ENCODE data around the gene ZMIZ1.

ZMIZ1 gene

DNA sequence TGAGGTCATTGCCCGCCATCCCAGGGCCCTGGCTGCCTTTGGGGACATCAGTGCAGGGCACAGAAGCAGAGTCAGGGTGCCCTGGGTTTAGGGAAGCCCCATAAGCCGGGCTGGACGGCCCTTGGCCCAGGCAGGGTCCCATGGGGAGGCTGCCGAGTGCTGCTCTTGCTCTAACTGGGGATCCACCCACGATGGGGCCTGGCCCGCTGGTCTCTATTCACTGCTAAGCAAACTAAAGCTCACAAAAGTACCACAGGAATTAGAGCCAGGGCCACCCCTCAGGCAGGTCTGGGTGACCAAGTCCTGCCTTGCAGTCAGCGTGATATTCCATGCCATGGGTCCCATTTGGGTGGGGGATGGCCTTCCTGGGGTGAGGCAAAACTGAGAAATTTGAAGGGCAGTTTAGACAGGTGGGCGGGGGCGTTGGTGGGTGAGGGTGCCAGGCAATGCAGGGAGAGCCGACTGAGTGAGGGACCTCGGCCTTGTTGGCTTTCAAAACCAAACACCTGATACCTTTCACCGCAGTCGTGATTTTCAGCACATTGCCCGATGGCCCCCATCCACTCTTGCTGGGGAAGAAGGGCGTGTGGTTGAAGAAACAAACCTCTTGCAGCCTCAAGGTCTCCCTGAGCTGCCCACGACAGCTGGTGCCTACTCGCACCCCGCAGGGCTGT is 185.7 kb downstream of the ZMIZ1 start:
- no peak for DNase-seq

DNA sequence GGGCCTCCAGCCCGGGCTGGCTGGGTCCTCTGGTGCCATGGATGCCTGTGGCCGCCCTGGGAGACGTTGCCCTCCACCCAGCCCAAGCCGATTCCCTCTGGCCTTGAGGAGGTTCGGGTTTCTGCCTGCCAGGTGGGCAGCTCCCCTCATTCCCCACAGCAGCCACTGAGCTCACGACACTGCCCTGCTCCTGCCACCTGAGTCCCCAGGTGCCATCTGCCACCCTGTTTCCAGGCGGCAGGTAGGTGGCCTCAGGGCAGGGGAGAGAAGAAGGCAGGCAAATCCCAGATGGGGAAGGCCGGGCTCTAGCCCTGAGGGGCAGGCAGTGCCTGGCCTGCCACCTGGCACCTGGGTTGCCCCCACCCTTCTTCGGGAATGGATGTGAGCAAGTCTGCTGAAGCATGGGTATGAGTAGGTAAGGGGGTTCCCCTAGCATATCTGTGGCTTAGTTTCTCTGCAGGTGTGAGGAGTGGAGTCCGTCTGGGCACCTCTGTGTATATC is 186.3 kb downstream of the ZMIZ1 start:
- no peak for DNase-seq

DNA sequence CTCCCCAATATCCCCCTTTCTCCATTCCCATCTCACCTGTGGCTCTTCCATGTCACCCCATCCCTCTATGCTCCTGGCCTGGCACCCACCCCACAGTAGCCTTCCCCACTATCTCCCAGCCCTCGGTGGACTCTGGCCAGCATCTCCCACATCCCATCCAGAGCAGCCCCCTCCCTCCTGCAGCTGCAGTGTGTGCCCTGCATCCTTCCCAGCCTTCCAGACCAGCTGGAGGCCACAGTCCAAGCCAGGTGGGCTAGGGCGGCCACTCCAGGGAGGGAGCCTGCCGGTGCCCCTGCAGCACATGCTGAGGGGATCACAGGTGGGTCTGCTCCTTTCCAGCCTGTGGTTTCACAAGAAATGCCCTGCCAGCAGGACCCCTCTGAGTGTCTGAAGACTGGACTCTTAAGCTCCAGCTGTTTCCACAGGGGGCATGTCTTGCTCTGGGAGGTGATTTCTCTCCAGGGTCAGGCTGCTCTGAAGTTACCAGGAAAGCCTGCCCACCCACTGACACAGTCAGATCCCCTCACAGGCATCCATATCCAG is 187.6 kb downstream of the ZMIZ1 start:
- no peak for DNase-seq

DNA sequence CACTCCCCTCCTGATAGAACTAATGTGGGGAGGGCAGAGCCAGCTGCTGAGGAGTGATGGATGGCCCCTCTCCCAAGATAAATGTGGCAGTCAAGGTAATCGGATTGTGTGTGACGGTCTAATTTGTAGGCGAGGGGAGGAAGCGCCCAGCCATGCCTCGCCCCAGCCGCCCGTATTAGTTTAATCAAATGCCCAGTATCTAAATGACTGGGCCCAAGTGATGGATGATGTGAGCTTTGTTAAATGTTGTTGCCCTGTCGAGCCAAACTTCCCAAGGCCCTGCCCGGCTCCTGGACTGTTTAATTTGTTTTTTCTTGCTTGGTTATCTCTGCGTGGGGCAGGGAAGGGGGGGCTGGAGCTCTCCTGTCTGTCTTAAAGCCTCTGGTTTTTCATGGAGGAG is 190.1 kb downstream of the ZMIZ1 start:
- no peak for DNase-seq

DNA sequence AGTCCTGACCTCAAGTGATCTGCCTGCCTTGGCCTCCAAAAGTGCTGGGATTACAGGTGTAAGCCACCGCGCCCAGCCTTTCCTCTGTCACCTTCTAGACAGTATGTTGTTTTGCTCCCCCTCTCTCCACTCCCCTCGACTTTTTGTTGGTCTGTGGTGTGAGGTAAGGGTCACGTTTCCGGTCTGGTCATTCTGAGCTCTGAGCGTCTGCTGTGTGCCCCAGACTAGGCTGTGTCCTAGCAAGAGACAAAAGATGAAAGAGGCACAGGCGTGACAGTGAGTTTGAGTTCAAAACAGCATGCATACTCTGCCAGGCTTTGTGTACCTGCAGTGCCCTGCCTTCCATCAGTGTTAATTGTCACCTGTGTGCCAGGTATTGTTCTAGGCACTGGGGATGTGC is 191.1 kb downstream of the ZMIZ1 start:
- no peak for DNase-seq

DNA sequence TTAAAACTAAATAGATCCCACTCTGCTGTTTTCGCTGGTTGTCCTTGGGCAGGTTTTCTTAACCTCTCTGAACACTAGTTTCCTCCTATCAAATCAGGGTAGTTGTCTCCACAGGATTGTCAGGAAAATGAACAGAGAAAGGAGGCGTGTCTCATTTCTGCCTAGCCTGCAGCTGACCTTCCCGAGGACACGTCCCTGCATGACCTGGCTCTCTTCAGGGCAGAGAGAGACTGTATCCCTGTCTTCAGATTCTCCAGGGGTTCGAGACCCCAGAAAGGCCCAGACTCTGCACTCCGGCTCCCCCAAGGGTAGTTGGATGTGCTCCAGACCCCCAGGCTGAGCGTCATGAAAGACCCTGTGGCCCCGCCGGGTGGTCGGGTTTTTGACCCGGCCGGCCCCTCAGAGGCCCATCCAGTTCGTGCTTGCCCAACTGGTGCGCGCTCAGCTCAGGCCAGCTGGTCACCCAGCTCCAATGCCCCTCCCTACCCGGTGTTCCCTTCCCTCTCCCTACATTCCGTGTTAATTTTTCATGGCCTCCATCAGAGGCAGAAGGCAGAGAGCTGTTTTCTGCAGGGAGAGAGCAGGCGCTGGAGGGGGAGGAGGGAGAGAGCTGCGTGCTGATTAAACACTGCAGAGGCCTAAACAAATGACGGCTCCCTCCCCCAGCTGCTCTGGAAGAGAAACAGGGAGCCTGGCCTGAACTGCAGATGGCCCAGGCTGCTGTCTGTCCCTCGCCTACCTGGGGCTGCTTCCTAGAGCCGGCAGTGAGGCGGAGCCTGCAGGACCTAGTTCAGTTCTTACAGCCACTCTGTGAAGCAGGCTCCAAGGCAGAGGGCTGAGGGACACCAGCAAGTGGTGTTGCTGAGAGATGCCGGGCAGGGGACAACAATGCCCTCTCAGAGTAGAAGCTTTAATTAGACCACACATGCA is 192.3 kb downstream of the ZMIZ1 start:
- DNase-seq = no peak

DNA sequence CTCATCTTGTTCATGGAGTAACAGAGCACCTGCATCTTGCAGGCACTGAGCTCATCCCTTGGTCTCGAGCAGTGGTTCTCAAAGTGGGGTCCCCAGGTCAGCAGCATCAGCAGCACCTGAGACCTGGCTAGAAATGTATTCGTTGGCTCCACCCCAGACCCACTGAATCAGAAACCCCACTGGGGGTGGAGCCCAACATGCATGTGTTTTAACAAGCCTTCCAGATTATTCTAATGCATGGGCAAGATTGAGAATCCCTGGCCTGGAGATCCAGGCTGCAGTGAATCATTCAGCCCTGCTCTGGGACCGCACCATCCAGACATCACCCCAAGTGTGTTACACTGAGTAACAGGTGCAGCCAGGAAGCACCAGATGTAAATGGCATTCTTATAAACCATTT is 193.4 kb downstream of the ZMIZ1 start:
- no peak for DNase-seq

DNA sequence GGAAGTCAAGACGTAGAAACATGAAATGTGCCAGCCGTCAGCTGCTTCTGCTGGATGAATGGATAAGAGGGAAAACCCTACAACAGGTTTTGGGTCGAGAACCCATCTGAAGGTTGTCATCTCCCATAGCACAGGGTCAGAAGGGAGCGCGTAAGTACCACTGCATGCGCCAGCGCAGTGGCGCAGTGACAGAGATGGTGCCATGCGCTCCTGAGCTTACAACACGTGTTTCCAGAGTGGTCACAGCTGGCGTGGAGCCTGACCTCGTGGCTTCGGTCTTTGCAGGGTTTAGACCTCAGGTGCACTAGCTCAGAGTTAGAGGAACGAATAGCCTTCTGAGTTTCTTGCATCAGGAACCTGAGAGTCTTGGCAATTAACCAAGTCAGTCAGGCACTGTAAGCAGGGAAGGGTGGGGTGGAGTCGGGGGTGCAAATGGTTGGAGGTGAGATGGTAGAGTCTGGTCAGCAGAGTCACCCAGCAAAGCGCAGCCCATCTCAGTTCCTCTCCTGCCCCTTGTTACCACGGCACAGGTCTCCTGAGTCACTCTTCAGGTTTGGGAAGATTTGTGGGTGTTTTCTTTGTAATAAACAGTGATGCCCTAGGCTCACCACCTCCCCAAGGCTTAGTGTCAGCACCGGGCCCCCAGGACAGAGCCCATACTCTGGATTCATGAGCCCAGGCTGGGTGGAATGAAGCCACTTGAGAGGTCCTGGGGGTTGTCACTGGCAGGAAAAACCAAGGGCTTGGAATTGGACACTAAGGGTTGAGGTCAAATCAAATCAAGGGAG is 194.4 kb downstream of the ZMIZ1 start:
- no peak for DNase-seq

DNA sequence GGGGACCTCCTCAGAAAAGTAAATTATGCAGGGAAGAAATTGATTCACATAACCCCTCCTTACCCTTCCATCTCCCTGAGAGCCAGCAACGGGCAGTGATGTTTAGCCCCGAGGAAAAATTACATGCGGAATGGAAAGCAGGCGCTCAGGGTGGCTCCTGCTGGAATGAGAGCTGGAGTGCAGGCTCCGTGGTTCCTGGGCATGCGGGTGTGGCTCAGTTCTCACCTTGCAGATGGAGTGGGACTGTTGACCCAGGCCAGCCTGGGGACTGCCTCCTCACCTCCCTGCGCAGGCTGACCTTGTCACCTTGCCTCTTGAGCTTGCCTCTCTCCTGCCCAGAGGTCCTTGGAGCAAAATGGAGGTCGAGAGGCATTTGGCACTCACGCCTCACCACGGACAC is 195.2 kb downstream of the ZMIZ1 start:
- no peak for DNase-seq

DNA sequence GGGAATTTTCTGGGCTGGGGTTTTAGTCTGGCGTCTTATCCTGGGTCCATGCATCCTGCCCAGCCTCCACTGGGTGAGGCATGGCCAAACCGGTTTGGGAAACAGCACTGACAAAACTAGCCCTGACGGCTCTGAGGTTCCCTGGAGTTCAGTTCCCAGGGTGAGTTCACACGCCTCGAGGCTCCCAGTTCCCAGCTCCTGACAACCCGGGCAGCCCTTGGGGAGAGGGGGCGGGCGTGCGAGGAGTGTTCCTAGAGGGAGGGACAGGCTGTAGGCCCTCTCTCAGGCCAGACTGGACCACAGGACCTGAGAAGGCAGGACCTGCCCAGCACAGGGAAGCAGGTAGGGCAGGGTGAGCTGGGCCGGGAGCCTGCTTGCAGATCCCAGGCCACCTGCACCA is 196.2 kb downstream of the ZMIZ1 start:
- no peak for DNase-seq

DNA sequence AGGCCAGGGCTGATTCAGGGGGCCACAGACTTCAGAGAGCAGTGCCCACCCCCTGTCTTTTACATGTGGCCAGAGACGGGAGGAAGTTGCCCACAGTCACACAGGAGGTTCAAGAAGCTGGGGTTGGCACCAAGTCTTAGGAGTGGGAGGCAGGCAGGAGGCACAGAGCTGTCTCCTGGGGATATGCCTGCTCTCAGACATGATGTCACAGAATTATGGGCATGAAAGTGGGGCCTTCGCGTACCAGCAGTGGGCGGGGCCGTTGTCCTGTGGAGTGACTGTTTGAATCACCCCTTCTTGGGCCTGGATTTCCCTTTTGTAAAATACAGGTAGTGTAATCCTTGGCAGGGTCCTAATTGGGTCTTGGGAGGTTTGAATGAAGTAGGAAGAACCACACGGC is 197.3 kb downstream of the ZMIZ1 start:
- DNase-seq = no peak

DNA sequence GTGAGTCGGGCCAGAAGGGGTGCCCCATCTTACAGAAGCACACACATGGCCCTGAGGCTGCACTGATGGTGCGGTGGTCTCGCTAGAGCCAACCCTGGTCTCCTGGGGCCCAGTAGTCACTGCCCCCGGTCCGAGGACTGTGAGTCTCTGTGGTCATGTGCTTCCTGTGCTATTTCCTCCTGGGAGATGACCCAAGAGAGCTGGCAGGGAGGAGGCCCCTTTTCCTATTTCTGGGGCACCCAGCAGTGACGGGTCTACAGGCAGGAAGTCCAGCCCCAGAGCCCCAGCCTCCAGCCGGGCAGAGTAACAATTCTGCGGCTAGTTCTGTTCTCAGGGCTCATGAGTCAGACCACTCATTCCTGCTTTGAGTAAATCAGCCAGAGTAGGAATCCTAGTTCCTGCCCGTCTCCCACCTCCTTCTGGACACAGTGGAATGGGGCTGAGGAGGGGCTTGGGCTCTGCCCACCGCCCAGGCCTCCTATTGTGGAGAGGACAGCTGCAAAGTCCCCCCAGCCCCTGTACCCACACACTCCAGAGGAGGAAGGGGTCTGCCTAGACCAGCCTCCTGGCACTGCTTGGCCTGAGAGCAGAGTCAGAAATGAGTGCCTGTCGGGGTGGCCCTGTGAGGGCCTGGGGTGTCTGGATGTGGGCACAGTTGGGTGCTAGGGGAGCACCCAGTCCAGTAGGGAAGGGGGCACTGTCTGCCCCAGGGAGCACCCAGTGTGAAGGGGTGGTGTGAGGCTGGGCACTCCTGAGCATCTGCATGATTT is 198.0 kb downstream of the ZMIZ1 start:
- DNase-seq = no peak

DNA sequence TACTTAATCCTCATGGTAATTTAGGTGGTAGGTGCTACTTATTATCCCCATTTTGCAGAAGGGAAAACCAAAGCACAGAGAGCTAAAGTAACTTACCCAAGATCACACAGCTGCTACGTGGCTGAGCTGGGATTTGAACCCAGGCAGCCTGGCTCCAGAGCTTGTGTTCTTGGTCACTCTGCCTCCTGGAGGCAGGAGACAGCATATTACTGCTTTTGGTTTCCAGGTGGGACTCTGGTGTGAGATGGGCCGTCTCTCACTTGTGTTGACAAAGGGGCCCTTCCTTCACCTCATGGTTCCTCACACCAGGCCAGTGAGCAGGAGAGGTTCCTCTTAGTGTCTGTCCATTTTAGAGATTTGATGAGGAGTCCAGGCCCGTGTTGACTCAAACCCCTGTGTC is 198.7 kb downstream of the ZMIZ1 start:
- DNase-seq = no peak

DNA sequence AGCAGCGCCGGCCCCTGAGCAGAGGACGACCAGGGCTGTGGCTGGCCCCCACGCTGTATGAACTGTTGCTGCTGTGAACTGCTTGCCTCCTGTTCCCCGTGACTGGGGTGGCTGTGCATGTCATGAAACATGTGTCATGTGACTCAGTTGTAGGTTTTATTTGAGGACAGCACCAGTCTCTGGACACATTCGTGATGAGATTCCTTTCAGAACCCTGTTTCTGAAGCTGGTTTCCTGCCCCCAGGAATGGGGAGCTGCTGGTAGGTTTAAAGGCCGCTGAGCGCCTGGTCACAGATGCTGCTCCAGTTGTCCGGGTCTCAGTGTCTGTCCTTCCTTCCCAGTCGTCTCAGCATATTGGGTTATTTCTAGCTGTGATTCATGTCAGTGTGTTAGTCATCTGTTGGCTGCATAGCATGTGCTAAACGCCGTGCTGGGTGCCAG is 199.4 kb downstream of the ZMIZ1 start:
- DNase-seq = no peak

DNA sequence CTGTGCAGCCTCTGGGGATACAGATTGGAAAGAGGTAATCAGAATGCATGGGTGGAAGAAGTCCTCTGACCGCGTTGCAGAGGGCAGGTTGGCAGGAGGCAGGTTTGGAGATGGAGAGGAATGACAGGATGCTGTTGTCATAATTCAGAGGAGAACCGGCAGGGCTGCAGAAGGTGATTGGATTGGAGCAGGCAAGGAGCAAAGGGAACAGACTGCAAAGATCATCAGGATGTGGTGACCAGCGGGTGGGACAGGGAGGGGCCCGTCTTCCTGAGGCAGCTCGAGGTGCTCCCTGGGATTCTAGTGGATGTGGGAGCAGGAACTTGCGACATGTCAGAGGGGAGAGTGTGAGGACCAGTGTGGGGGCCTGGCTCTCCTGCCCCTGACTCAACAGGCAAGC is 200.0 kb downstream of the ZMIZ1 start:
- DNase-seq = no peak

DNA sequence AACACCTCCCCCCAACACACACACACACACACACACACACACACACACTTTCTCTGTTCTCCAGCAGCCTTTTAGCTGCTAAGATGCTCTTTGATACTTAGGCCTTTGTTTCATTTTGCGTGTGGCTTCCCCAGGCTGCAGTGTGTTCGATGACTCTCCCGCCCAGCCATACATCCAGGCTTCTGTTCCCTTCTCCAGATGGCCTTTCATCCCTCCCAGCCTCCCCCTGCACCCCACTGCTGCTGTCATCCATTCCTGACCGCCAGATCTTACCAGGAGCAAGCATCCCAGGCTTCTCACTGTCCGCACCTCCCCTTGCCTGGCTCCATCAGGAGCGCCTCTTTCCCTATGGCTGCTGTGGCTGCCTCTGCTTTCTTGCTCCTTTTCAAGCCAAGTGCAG is 200.7 kb downstream of the ZMIZ1 start:
- no peak for DNase-seq

DNA sequence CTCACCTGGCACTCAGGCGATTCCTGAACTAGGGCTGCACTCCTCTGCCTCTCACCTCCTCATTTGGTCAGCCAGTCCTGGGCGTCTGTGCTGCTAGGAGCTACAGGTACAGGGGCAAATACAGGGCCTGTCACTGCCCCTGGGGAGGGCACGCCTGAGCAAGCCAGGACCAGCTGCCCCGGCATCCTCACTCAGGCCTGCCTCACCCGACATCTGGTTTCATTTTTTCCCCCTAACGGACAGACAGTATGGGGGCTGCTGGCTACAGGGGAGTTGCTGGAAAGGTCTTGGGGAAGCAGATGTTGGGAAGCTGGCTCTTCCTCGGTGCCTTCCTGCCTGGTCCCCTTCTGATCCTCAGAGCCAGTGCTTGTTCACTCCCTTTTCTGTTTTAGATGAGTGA is 201.2 kb downstream of the ZMIZ1 start:
- no peak for DNase-seq

DNA sequence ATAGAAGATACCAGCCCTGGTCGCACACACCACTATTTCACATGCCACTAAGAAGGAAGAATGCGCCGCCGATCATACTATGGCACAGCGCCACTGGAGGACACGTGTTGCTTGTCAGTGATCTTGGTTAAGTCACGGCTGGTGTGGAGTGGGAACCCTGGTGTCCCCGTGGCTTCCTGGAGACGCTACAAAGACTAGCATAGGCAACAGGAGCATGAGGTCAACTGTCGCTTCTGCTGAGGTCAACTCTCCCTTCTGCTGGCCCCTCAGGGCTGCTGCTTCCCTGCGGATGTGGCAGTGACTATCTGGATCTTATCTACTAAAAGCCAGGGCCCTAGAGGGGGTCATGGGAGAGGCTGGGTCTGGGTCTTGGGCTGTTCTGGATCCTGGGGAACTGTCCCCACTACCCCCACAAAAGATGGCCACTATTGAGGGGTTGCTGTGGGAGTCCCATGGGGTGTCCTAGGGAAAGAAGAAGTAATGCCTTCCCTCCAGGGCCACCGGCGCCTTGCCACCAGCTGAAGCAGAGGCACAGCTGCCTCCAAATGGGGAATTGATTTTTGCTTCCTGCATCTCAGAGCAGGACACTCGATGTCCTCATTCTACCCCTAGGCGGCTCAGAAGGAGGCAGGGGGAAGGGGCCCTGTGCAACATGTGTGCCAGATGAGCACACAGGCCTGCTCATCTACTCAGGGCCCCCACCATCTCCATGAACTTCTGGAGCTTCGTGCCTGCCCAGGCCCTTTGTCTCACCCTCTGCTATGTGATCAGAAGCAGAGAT is 201.9 kb downstream of the ZMIZ1 start:
- DNase-seq = no peak

DNA sequence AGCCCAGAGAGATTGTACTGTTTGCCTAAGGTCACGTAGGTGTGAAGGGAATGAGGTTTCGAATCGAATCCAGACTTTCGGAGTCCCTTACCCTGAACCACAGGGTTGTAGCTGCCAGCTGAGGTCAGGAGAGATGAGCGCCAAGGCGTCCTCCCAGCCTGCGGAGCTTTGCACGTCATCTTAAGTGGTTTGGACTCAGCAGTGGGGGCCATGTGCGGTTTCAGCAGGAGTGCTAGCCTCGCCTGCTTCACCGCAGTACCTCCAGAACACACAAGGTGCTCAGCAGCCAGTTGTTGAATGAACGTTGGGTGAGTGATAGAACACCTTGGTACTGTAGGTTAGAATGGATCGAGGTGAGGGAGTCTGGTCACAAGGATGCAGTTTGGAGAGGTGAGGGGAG is 203.6 kb downstream of the ZMIZ1 start:
- DNase-seq = no peak

DNA sequence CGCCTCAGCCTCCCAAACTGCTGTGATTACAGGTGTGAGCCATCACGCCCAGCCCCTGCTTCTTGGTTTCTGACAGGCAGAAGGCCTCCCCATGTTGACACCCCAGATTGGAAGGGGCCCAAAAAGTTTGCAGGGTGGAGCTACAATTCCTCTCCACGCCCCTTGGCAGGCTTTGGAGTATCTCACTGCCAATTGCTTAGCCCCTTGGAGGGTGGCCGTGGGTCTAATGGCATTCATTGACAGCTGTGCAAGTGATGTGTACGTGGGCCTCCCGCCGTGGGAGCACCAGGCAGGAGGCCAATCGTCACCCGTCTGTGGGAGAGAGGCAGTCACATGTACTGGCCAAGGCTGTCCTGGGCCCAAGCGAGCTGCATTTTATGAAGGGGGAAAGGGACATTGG is 204.8 kb downstream of the ZMIZ1 start:
- no peak for DNase-seq

Data from stimulated activated CD4-positive, alpha-beta T cell treated with anti-CD3 and anti-CD28 coated beads, Interleukin-12 subunit alpha, Interleukin-12 subunit beta, amount 100 ng/mL, for 4 hours (primary cell).